Thymus (tissue), 11 donors: ENCODE measurements around the gene MAP3K7. TPM values are rescaled to one million over a fixed set of nuclear protein-coding genes. Genes with fewer than 3 reads are reported as not detected.

ENCODE experiments used
- DNase-seq, 9 donors: peaks; one replicate each; pipeline ENCODE4 v3.0.0-alpha.2; 2013; ENCODE audit warnings: low spot score in 9 of 9, low read depth in 6 of 9, missing footprints in 1 of 9
- H3K27ac ChIP-seq, 2 donors: one replicate each; pipeline ENCODE4 v1.5.1; 2013; ENCODE audit warnings: control low read depth in 1 of 2, low read depth in 1 of 2, low read length in 1 of 2, mild to moderate bottlenecking in 1 of 2, moderate library complexity in 1 of 2
- H3K27me3 ChIP-seq, 2 donors: one replicate each; pipeline ENCODE4 v1.5.1; 2013; ENCODE audit warnings: low read length in 1 of 2; ENCODE audit not compliant: control insufficient read depth in 2 of 2, insufficient read depth in 1 of 2
- H3K36me3 ChIP-seq, 2 donors: one replicate each; pipeline ENCODE4 v1.5.1; 2013; ENCODE audit warnings: low read length in 1 of 2, mild to moderate bottlenecking in 1 of 2, moderate library complexity in 1 of 2; ENCODE audit not compliant: control insufficient read depth in 2 of 2, insufficient read depth in 2 of 2
- H3K4me1 ChIP-seq, 2 donors: one replicate each; pipeline ENCODE4 v1.5.1; 2013; ENCODE audit warnings: low read length in 2 of 2; ENCODE audit not compliant: control insufficient read depth in 2 of 2, insufficient read depth in 2 of 2
- H3K4me3 ChIP-seq, 2 donors: one replicate each; pipeline ENCODE4 v1.5.1; 2013; ENCODE audit warnings: low read length in 2 of 2, control low read depth in 1 of 2, mild to moderate bottlenecking in 1 of 2
- H3K9me3 ChIP-seq, 2 donors: one replicate each; pipeline ENCODE4 v1.5.1; 2013; ENCODE audit warnings: low read length in 1 of 2, mild to moderate bottlenecking in 1 of 2; ENCODE audit not compliant: control insufficient read depth in 2 of 2, insufficient read depth in 1 of 2
- WGBS: extraction: QIAGEN DNeasy Blood & Tissue Kit; methylation state at CpG from one replicate; pipeline ENCODE4 v1.1.7; 2013; 5-methylcytosine and 5-hydroxymethylcytosine counted together
- polyA plus RNA-seq: library from polyadenylated mRNA; stranded (reverse); fragments of 200-250 nt; gene quantifications from one replicate; pipeline ENCODE4 v1.2.3, GENCODE V29; 2013
- total RNA-seq: library from RNA; stranded (reverse); fragments of 120-200 nt; gene quantifications from one replicate; pipeline ENCODE4 v1.2.4, GENCODE V29; 2013
- donor health status: healthy.

MAP3K7 gene
- total and polyA plus RNA-seq, 2 donors, result 23.8 to 34.1 TPM

DNA sequence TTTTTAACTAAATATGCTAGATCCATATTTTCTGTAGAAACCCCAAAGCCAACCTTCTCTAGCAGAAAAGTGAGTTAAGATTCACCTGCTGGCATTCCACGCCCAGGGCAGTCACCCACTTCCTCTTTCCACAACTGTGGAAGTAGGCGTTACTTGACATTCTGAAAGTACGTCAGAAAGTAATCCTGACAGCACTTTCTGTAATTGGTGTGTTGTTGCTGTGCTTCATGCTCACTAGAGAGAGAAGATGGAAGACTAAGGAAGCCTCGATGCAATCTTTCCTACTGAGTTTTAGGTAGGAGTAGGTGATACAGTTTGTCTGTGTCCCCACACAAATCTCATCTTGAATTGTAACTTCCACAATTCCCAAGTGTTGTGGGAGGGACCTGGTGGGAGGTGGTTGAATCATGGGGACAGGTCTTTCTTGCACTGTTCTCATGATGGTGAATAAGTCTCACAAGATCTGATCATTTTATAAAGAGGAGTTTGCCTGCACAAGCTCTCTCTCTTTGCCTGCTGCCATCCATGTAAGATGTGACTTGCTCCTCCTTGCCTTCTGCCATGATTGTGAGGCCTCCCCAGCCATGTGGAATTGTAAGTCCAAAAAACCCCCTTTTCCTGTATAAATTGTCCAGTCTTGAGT lies 101.1 kb downstream of the MAP3K7 start:
- whole genome bisulfite sequencing, result 80% methylated on average over 4 of the region's 4 CpGs
- Histone ChIP-seq H3K27ac (no peak overlapping the region), H3K4me3 (no peak overlapping the region), H3K9me3 (peaks cover 0 to 3% of the 10 kb centered on the region in 2 donors), H3K27me3 (no peaks in the 10 kb centered on the region), H3K36me3 (no peaks in the 10 kb centered on the region), H3K4me1 (no peaks in the 10 kb centered on the region)
- no peak for DNase-seq

DNA sequence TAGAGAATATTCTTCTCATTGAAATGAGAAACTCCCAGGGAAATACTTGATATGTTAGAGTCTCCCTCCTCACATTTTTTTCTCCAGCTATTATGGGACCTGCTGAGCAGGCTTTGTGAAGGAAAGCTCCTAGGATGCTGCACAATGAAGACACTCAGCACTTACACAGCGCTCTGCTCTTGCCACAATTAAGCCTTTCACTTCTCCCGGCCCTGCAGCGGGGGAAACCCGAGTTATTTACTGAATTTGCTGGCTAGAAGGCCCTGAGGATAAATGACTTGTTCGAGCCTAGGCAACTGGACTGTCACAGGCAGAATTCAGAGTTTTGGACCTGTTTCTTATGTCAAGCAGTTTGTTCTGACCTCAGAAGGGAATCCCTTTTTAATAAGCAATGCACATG lies 102.0 kb downstream of the MAP3K7 start:
- Histone ChIP-seq H3K4me3 (no peak overlapping the region), H3K27ac (no peak overlapping the region), H3K4me1 (no peaks in the 10 kb centered on the region), H3K36me3 (no peaks in the 10 kb centered on the region), H3K27me3 (no peaks in the 10 kb centered on the region), H3K9me3 (peaks cover 0 to 3% of the 10 kb centered on the region in 2 donors)
- DNase-seq, result no peak
- 96% methylated on average over 5 of the region's 5 CpGs for WGBS

DNA sequence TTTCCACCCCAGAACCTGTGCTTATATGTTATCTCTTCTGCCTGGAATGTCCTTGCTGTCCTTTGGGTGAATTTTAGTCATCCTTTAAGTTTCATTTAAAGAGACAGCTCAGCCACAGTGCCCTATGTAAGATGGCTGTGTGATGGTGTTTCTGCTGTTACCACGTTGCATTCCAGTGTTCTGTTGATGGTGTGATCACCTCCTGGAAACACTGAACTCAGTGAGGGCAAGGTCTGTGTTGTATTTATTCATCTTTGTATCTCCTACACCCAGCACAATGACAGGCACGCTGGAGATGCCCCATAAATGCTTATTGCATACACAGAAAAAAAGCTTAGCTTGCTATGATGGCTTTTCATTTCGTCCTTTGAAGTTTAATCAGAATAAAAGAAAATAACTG lies 102.5 kb downstream of the MAP3K7 start:
- no peaks in the 10 kb centered on the region for H3K27me3 ChIP-seq
- no peaks in the 10 kb centered on the region for H3K36me3 ChIP-seq
- H3K27ac ChIP-seq, result no peak overlapping the region
- peaks cover 0 to 3% of the 10 kb centered on the region in 2 donors for H3K9me3 ChIP-seq
- 87% methylated on average over 3 of the region's 3 CpGs for WGBS
- no peaks in the 10 kb centered on the region for H3K4me1 ChIP-seq
- H3K4me3 ChIP-seq, result no peak overlapping the region
- no peak for DNase-seq

DNA sequence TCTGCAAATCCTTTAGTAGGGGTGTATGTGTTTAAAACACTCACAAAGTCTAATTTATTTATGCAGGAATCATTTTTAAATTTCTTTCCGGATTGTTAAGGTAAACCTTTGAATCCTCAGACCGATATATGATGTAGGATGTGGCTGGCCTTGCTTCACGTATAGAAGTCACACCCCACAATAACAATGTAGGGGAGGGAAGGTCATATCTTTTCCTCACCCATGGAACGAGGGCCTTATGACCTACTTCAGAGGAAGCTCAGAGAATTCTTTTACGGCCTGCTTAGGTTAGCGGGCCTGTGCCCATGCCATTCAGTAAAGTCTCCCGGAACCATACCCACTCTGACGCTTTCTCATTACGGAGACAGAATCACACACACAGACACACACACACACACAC lies 102.9 kb downstream of the MAP3K7 start:
- 99% methylated on average over 9 of the region's 9 CpGs for WGBS
- Histone ChIP-seq H3K4me3 (no peak overlapping the region), H3K4me1 (peaks cover 3% of the 10 kb centered on the region in 2 donors)

DNA sequence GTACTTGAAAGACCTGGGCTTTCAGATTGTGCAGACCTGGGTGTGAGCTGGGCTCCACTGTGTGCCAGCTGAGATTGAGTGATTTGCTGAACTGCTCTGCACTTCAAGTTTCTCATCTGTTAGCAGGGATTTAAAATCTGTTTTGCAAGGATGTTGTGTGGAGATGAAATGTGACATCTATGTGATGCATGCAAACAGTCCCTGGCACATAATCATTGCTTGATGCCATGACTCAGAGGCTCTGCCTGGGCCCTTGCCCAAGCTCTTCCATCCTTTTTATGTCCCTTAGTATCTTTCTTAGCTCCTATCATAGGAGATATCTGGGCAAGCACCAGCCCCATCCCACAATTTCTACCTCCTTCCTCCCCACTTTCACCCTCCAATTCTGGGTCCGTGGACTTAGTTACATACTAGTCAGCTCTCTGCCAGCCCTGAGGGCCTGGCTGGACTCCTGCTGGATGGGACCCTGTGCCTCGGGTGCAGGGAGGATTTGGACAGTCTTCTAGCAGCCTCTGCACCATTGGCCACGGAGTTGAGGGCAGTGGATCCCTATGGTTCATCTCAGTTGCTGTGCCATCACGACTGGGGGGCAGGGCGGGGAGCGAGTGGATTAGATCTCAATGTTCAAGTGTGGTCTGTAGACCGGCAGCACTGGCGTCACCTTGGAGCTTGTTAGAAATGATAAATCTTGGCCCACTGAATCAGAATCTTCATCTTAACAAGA lies 103.6 kb downstream of the MAP3K7 start:
- H3K9me3 ChIP-seq, result peaks cover 0 to 3% of the 10 kb centered on the region in 2 donors
- 98% methylated on average over 8 of the region's 8 CpGs for WGBS
- no peak overlapping the region for H3K27ac ChIP-seq
- no peak overlapping the region for H3K4me3 ChIP-seq
- DNase-seq, result no peak
- peaks cover 4 to 10% of the 10 kb centered on the region in 2 donors for H3K4me1 ChIP-seq
- no peaks in the 10 kb centered on the region for H3K27me3 ChIP-seq
- no peaks in the 10 kb centered on the region for H3K36me3 ChIP-seq

More for the DNA sequence above, 102.9 kb downstream of the MAP3K7 start:
- no peak for DNase-seq
- no peak overlapping the region for H3K27ac ChIP-seq
- no peaks in the 10 kb centered on the region for H3K36me3 ChIP-seq
- H3K9me3 ChIP-seq, result peaks cover 0 to 3% of the 10 kb centered on the region in 2 donors
- no peaks in the 10 kb centered on the region for H3K27me3 ChIP-seq

DNA sequence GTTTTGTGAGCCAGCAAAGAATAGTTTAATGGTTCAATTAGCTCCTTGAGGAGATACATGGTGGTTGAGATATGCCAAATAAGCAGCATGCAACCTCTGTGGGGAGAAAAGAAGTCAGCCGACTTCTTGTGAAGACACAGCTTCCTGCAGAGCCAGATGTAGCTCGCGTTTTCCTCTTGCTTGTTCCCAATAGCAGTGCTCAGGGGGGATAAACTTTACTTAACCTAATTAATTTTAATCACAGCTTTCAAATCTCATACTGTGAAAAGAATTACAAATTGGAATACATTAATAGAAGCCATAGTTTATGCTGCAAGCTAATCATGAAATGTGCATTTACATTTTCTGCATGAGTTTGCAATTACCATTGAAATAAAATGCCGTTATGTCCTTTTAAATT lies 106.2 kb downstream of the MAP3K7 start:
- WGBS, result 96% methylated on average over 4 of the region's 4 CpGs
- Histone ChIP-seq H3K27ac (no peak overlapping the region), H3K9me3 (peaks cover 0 to 2% of the 10 kb centered on the region in 2 donors), H3K36me3 (no peaks in the 10 kb centered on the region), H3K4me1 (peaks cover 13 to 30% of the 10 kb centered on the region in 2 donors), H3K4me3 (no peak overlapping the region), H3K27me3 (no peaks in the 10 kb centered on the region)
- no peak for DNase-seq

DNA sequence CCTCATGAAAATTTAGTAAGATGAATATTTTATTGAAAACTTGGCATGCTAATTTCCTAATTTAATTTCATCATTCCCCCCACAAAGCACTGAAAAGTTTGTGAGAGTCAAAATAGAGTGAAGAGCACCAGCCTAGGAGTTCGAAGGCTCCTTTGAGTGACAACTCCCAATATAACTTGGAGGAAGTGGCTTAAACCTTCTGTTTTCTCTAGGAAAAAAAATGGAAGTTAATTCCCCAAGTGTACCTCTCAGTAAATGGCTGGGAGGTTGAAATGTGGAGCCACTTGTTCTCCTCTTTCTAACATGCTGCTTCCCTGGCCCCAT lies 107.3 kb downstream of the MAP3K7 start:
- Histone ChIP-seq H3K27ac (no peak overlapping the region), H3K36me3 (no peaks in the 10 kb centered on the region), H3K9me3 (no peaks in the 10 kb centered on the region), H3K27me3 (no peaks in the 10 kb centered on the region), H3K4me3 (no peak overlapping the region), H3K4me1 (peaks cover 23 to 40% of the 10 kb centered on the region in 2 donors)
- WGBS, result 95% methylated on average over 1 of the region's 1 CpG
- DNase-seq, result no peak

DNA sequence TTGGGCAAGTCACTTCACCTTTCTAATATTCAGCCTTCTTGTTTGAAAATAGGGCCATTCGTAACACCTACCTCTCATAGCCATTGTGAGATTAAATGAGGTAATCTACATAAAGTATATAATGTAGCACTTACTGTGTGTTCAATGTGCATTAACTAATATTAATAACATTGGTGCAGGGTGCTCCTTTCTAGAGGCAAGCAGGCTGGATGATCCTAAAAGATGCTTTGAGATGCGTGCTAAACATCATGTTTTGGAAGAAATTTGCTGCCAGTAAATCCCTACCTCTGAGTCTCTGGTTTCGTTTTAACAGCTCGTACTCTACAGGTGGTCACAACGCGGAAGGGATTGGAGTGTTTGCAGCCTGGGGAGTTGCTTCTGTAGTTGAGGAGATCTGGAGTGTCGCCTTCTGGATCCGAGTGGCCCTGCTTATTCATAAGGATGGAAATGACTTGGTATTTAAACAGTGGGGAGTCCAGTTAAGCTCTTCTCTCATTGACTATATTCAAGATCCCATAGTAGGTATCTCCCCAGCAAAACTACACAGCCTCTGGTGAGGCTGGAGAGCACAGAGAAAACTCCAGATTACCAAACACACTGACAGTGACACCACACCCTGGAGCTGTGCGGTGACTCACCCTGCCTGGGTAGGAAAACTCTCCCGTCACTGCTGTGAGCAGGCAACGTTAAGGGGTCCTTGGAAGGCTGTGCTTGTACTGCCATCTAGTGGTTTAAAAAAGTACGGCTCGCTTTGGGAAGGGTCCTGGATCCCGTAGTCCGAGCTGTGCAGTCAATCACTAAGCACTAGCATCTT lies 107.9 kb downstream of the MAP3K7 start:
- WGBS, result 54% methylated on average over 15 of the region's 15 CpGs
- DNase-seq, result peak in 7 of 9 donors; percentile 74 to 91 (median 85)
- Histone ChIP-seq H3K4me3 (no peak overlapping the region), H3K36me3 (no peaks in the 10 kb centered on the region), H3K27me3 (no peaks in the 10 kb centered on the region), H3K4me1 (peaks cover 28 to 45% of the 10 kb centered on the region in 2 donors), H3K9me3 (no peaks in the 10 kb centered on the region), H3K27ac (no peak overlapping the region)

DNA sequence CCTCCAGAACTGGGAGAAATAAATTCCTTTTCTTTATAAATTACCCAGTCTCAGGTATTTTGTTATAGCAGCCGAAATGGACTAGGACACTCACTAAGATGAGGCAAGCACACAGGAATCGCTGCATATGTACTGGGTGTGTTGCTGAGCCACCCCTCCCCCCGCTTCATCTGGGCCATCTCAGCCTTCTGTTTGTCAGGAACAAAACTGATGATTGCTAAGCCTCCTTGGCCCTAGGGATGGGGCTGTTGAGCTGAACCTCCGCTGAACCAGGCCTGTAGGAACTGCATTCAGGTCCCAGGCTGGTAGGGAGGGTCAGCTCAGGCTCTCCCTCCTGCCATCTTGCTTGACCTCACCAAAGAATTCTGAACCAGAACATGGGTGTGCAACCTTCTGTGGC lies 108.6 kb downstream of the MAP3K7 start:
- WGBS, result 97% methylated on average over 4 of the region's 4 CpGs
- no peak overlapping the region for H3K27ac ChIP-seq

More for the DNA sequence above, 108.6 kb downstream of the MAP3K7 start:
- no peaks in the 10 kb centered on the region for H3K9me3 ChIP-seq
- no peak for DNase-seq
- no peaks in the 10 kb centered on the region for H3K36me3 ChIP-seq
- H3K4me3 ChIP-seq, result no peak overlapping the region
- H3K27me3 ChIP-seq, result no peaks in the 10 kb centered on the region
- peaks cover 31 to 50% of the 10 kb centered on the region in 2 donors for H3K4me1 ChIP-seq
